ENCODE results near the gene MEIOSIN. TPM values are rescaled to one million over a fixed set of nuclear protein-coding genes. Genes with fewer than 3 reads are reported as not detected.

The MEIOSIN gene
- total and polyA plus RNA-seq, 2 of the 13 experiments (the other 11 are each of a cell fraction or from before 2014, with no cell fraction given) = not detected

DNA sequence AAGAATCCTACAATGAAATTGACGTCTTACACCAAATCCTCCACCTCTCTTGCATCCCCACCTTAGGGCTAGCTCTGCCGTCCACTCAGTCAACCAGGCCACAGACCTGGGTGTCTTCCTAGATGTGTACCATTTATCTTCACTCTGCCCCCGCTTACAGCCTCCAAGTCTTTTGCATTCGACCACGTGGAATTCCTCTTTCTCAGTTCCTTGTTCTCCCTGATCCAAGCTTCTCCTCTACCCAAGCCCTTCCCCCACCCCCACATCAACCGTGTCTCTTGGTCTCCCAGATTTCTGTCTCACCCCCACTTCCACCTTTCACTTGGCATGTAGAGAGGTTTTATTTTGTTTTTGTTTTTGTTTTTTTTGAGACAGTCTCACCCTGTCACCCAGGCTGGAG is 60.6 kb downstream of the MEIOSIN start:
- CTCF ChIA-PET (ENCODE audit: low intra/inter-chr PET ratio, low total read pairs) = no interaction called here
- Histone ChIP-seq H4K20me1 (ENCODE audit: insufficient read depth, low read length) (no peaks in the 10 kb centered on the region), H2AFZ (ENCODE audit: low read length) (no peak overlapping the region), H3K4me2 (ENCODE audit: low read depth, low read length) (no peak overlapping the region), H3K79me2 (ENCODE audit: insufficient read depth, low read length) (peaks cover 14% of the 10 kb centered on the region), H3K9me3 (ENCODE audit: low read length) (no peaks in the 10 kb centered on the region), H3K27ac (ENCODE audit: extremely low read length, insufficient read depth, low read length) (no peak overlapping the region), H3K9ac (ENCODE audit: insufficient read depth, low read depth, low read length) (no peak overlapping the region), H3K4me1 (ENCODE audit: insufficient read depth, low read length) (peaks cover 22% of the 10 kb centered on the region), H3K27me3 (ENCODE audit: control insufficient read depth in 1 of 2, insufficient read depth in 2 of 2, low read length in 2 of 2) (peaks cover 0 to 9% of the 10 kb centered on the region in 2 experiments; a peak in 1 of 5 replicates), H3K4me3 (replicated peaks in 1 of 3; ENCODE audit: insufficient read depth in 1 of 3, low read depth in 2 of 3, low read length in 3 of 3) (no peak overlapping the region), H3K36me3 (replicated peaks in 1 of 2; ENCODE audit: control insufficient read depth in 1 of 2, insufficient read depth in 2 of 2, low read length in 2 of 2) (peaks cover 9 to 11% of the 10 kb centered on the region in 2 experiments)
- no peak for DNase-seq (ENCODE audit: low spot score)
- 43% methylated on average over 6 of the region's 6 CpGs for WGBS (ENCODE audit: low lambda C conversion rate)
- no peak for FAIRE-seq
- POLR2A ChIA-PET = interaction anchor here (1.2 kb wide), 1 partner anchor 20 kb away, joined by 3 read pairs; no protein-coding TSS in a partner anchor
- in situ Hi-C loops (cut with HindIII; ENCODE audit: extremely low pct_ligation_motif_present, low pct_unique_long_range_greater_than_20kb) = no loop called here
- no peak for ATAC-seq
- no TSS peak for BruUV-seq (replicated peaks)
- intact Hi-C loops (cut with micrococcal nuclease; ENCODE audit: unreplicated experiment) = no loop called here
- TF ChIP-seq MLLT10 (CRISPR knock-in tag; IDR thresholded peaks at IDR 0.05) (no peak), HNRNPLL (IDR thresholded peaks at IDR 0.05; ENCODE audit: low read depth, low read length, poor library complexity, severe bottlenecking) (no peak), ZSCAN31 (CRISPR knock-in tag; IDR thresholded peaks at IDR 0.05; ENCODE audit: low read depth) (no peak), ZSCAN20 (CRISPR knock-in tag; IDR thresholded peaks at IDR 0.05; ENCODE audit: borderline replicate concordance) (no peak), FOXM1 (CRISPR knock-in tag; IDR thresholded peaks at IDR 0.05) (no peak), HCFC1 (IDR thresholded peaks at IDR 0.05; ENCODE audit: low read depth, low read length) (no peak), WIZ (CRISPR knock-in tag; IDR thresholded peaks at IDR 0.05) (no peak)
- TF ChIP-seq, protein P1, sequence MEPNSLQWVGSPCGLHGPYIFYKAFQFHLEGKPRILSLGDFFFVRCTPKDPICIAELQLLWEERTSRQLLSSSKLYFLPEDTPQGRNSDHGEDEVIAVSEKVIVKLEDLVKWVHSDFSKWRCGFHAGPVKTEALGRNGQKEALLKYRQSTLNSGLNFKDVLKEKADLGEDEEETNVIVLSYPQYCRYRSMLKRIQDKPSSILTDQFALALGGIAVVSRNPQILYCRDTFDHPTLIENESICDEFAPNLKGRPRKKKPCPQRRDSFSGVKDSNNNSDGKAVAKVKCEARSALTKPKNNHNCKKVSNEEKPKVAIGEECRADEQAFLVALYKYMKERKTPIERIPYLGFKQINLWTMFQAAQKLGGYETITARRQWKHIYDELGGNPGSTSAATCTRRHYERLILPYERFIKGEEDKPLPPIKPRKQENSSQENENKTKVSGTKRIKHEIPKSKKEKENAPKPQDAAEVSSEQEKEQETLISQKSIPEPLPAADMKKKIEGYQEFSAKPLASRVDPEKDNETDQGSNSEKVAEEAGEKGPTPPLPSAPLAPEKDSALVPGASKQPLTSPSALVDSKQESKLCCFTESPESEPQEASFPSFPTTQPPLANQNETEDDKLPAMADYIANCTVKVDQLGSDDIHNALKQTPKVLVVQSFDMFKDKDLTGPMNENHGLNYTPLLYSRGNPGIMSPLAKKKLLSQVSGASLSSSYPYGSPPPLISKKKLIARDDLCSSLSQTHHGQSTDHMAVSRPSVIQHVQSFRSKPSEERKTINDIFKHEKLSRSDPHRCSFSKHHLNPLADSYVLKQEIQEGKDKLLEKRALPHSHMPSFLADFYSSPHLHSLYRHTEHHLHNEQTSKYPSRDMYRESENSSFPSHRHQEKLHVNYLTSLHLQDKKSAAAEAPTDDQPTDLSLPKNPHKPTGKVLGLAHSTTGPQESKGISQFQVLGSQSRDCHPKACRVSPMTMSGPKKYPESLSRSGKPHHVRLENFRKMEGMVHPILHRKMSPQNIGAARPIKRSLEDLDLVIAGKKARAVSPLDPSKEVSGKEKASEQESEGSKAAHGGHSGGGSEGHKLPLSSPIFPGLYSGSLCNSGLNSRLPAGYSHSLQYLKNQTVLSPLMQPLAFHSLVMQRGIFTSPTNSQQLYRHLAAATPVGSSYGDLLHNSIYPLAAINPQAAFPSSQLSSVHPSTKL (CRISPR knock-in tag; IDR thresholded peaks at IDR 0.05) = no peak
- TF ChIP-seq, protein P2, sequence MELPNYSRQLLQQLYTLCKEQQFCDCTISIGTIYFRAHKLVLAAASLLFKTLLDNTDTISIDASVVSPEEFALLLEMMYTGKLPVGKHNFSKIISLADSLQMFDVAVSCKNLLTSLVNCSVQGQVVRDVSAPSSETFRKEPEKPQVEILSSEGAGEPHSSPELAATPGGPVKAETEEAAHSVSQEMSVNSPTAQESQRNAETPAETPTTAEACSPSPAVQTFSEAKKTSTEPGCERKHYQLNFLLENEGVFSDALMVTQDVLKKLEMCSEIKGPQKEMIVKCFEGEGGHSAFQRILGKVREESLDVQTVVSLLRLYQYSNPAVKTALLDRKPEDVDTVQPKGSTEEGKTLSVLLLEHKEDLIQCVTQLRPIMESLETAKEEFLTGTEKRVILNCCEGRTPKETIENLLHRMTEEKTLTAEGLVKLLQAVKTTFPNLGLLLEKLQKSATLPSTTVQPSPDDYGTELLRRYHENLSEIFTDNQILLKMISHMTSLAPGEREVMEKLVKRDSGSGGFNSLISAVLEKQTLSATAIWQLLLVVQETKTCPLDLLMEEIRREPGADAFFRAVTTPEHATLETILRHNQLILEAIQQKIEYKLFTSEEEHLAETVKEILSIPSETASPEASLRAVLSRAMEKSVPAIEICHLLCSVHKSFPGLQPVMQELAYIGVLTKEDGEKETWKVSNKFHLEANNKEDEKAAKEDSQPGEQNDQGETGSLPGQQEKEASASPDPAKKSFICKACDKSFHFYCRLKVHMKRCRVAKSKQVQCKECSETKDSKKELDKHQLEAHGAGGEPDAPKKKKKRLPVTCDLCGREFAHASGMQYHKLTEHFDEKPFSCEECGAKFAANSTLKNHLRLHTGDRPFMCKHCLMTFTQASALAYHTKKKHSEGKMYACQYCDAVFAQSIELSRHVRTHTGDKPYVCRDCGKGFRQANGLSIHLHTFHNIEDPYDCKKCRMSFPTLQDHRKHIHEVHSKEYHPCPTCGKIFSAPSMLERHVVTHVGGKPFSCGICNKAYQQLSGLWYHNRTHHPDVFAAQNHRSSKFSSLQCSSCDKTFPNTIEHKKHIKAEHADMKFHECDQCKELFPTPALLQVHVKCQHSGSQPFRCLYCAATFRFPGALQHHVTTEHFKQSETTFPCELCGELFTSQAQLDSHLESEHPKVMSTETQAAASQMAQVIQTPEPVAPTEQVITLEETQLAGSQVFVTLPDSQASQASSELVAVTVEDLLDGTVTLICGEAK (IDR thresholded peaks at IDR 0.05) = no peak
- TF ChIP-seq, protein P2 (CRISPR knock-in tag; IDR thresholded peaks at IDR 0.05) = no peak
- TF ChIP-seq, protein P3, sequence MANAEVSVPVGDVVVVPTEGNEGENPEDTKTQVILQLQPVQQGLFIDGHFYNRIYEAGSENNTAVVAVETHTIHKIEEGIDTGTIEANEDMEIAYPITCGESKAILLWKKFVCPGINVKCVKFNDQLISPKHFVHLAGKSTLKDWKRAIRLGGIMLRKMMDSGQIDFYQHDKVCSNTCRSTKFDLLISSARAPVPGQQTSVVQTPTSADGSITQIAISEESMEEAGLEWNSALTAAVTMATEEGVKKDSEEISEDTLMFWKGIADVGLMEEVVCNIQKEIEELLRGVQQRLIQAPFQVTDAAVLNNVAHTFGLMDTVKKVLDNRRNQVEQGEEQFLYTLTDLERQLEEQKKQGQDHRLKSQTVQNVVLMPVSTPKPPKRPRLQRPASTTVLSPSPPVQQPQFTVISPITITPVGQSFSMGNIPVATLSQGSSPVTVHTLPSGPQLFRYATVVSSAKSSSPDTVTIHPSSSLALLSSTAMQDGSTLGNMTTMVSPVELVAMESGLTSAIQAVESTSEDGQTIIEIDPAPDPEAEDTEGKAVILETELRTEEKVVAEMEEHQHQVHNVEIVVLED (CRISPR knock-in tag; IDR thresholded peaks at IDR 0.05; ENCODE audit: borderline replicate concordance) = no peak

Measured in HepG2 (cell line).